ENCODE data around the gene GRK5.

The GRK5 gene

GRCh38 chr10:119313644-119314043, 106.3 kb downstream of the GRK5 start:
- FAIRE-seq (no peak), DNase-seq (ENCODE audit: insufficient read length, low spot score) (no peak)

- FAIRE-seq = no peak
- DNase-seq (ENCODE audit: insufficient read length, low spot score) = no peak
These were observed 106.7 kb downstream of the GRK5 start for GRCh38 chr10:119314061-119314460.

GRCh38 chr10:119314486-119314885, 107.1 kb downstream of the GRK5 start:
- FAIRE-seq = no peak
- no peak for DNase-seq (ENCODE audit: insufficient read length, low spot score)

GRCh38 chr10:119315128-119316001, 108.0 kb downstream of the GRK5 start:
- FAIRE-seq = no peak
- DNase-seq (ENCODE audit: insufficient read length, low spot score) = peak; percentile 83

- FAIRE-seq (no peak), DNase-seq (ENCODE audit: insufficient read length, low spot score) (no peak)
These were observed 108.6 kb downstream of the GRK5 start for GRCh38 chr10:119316002-119316358.

GRCh38 chr10:119316729-119317097, 109.3 kb downstream of the GRK5 start:
- DNase-seq (ENCODE audit: insufficient read length, low spot score) (peak; percentile 64), FAIRE-seq (no peak)

- no peak for DNase-seq (ENCODE audit: insufficient read length, low spot score)
- FAIRE-seq = no peak
These were observed 111.2 kb downstream of the GRK5 start for GRCh38 chr10:119318411-119319160.

GRCh38 chr10:119319161-119319919, 112.0 kb downstream of the GRK5 start:
- DNase-seq (ENCODE audit: insufficient read length, low spot score) (no peak), FAIRE-seq (no peak)

GRCh38 chr10:119319920-119320258, 112.5 kb downstream of the GRK5 start:
- DNase-seq (ENCODE audit: insufficient read length, low spot score) (no peak), FAIRE-seq (no peak)

GRCh38 chr10:119320981-119321380, 113.6 kb downstream of the GRK5 start:
- DNase-seq (ENCODE audit: insufficient read length, low spot score) (no peak), FAIRE-seq (no peak)

GRCh38 chr10:119323085-119324016, 116.0 kb downstream of the GRK5 start:
- DNase-seq (ENCODE audit: insufficient read length, low spot score) = no peak
- no peak for FAIRE-seq

- no peak for FAIRE-seq
- DNase-seq (ENCODE audit: insufficient read length, low spot score) = no peak
These were observed 117.8 kb downstream of the GRK5 start for GRCh38 chr10:119325131-119325530.

GRCh38 chr10:119326167-119326566, 118.8 kb downstream of the GRK5 start:
- no peak for FAIRE-seq
- DNase-seq (ENCODE audit: insufficient read length, low spot score) = no peak

GRCh38 chr10:119327096-119327745, 119.8 kb downstream of the GRK5 start:
- FAIRE-seq (no peak), DNase-seq (ENCODE audit: insufficient read length, low spot score) (no peak)

- DNase-seq (ENCODE audit: insufficient read length, low spot score) (no peak), FAIRE-seq (no peak)
These were observed 120.9 kb downstream of the GRK5 start for GRCh38 chr10:119328223-119328622.

- DNase-seq (ENCODE audit: insufficient read length, low spot score) (no peak), FAIRE-seq (no peak)
These were observed 123.0 kb downstream of the GRK5 start for GRCh38 chr10:119330342-119330741.

- DNase-seq (ENCODE audit: insufficient read length, low spot score) (no peak), FAIRE-seq (no peak)
These were observed 123.7 kb downstream of the GRK5 start for GRCh38 chr10:119331061-119331460.

- FAIRE-seq (no peak), DNase-seq (ENCODE audit: insufficient read length, low spot score) (no peak)
These were observed 125.9 kb downstream of the GRK5 start for GRCh38 chr10:119333146-119333792.

- FAIRE-seq = no peak
- DNase-seq (ENCODE audit: insufficient read length, low spot score) = no peak
These were observed 128.4 kb downstream of the GRK5 start for GRCh38 chr10:119335671-119336353.
